B cell (primary cell): ENCODE measurements around the gene ITGB8. TPM values are rescaled to one million over a fixed set of nuclear protein-coding genes. Genes with fewer than 3 reads are reported as not detected.

ENCODE experiments used
- ATAC-seq: fragments of 200-7000 bp; cut with Tn5 transposase; one replicate; pipeline ENCODE4 v1.10.0; 2021; ENCODE audit warnings: low read depth, mild to moderate bottlenecking, moderate number of reproducible peaks, moderate library complexity
- CTCF ChIA-PET: fragments of 350-600 bp; sonication (Branson Sonifier 250); formaldehyde crosslinking; loops from one replicate; lab custom pipeline; 2021; ENCODE audit warnings: antibody characterized with exemption, inconsistent platforms; lab: Charles Lee
- POLR2A ChIA-PET: fragments of 350-600 bp; sonication (Branson Sonifier 250); formaldehyde crosslinking; loops from one replicate; lab custom pipeline; 2021; ENCODE audit warnings: antibody characterized with exemption; lab: Charles Lee
- DNase-seq: peaks from one replicate; pipeline ENCODE4 v3.0.0; 2013
- H2AFZ ChIP-seq: 2 replicates; pipeline ENCODE4 v1.6.1; 2012; ENCODE audit warnings: mild to moderate bottlenecking, low read depth, low read length; ENCODE audit not compliant: insufficient read depth, poor library complexity, severe bottlenecking
- H3K27ac ChIP-seq, 2 donors: 1 replicate in 1 of 2; 2 replicates in 1 of 2; pipeline ENCODE4 v1.5.1; 2012 to 2013; ENCODE audit warnings: low read length in 2 of 2, mild to moderate bottlenecking in 2 of 2, moderate library complexity in 1 of 2
- H3K27me3 ChIP-seq, 4 experiments: fragments of 200-600 bp in 1 of 4; sonication (generic) in 1 of 4; replicated peaks in 1 of 4; 1 replicate in 2 of 4; 2 replicates in 2 of 4; pipeline versions ENCODE4 v1.6.1 to v1.7.0; 2013 to 2016; ENCODE audit warnings: low read length in 3 of 4, mild to moderate bottlenecking in 2 of 4, mixed read lengths in 1 of 4, moderate library complexity in 1 of 4; ENCODE audit not compliant: insufficient read depth in 4 of 4, control insufficient read depth in 3 of 4; ENCODE audit errors: control extremely low read depth in 1 of 4
- H3K36me3 ChIP-seq, 2 experiments: replicated peaks in 1 of 2; 1 replicate in 1 of 2; 2 replicates in 1 of 2; pipeline versions ENCODE4 v1.6.1 to v1.7.1; 2013; ENCODE audit warnings: low read length in 1 of 2; ENCODE audit not compliant: insufficient read depth in 2 of 2, control insufficient read depth in 1 of 2; ENCODE audit errors: control extremely low read depth in 1 of 2, extremely low read depth in 1 of 2
- H3K4me1 ChIP-seq, 2 donors: fragments of 200-600 bp in 1 of 2; sonication (generic) in 1 of 2; 1 replicate in 1 of 2; 2 replicates in 1 of 2; pipeline versions ENCODE4 v1.5.1 to v1.6.1; 2013 to 2017; ENCODE audit warnings: low read length in 2 of 2; ENCODE audit not compliant: control insufficient read depth in 2 of 2, insufficient read depth in 2 of 2
- H3K4me2 ChIP-seq: replicated peaks from 2 replicates; pipeline ENCODE3; 2012; ENCODE audit warnings: mild to moderate bottlenecking, low read depth, low read length; ENCODE audit not compliant: poor library complexity, severe bottlenecking
- H3K4me3 ChIP-seq, 5 experiments: fragments of 200-600 bp in 1 of 5; sonication (generic) in 1 of 5; 1 replicate in 3 of 5; 2 replicates in 2 of 5; pipeline versions ENCODE4 v1.5.1 to v1.7.0; 2011 to 2016; ENCODE audit warnings: low read length in 4 of 5, mild to moderate bottlenecking in 4 of 5, low read depth in 2 of 5, control low read depth in 1 of 5, moderate library complexity in 1 of 5; ENCODE audit not compliant: insufficient read depth in 1 of 5; ENCODE audit errors: control extremely low read depth in 1 of 5, extremely low read depth in 1 of 5
- H3K79me2 ChIP-seq: fragments of 200-600 bp; sonication (generic); one replicate; pipeline ENCODE4 v1.6.0; 2016; ENCODE audit warnings: low read length; ENCODE audit not compliant: control insufficient read depth, insufficient read depth
- H3K9ac ChIP-seq: fragments of 200-600 bp; sonication (generic); 2 replicates; pipeline ENCODE4 v1.6.1; 2017; ENCODE audit warnings: mild to moderate bottlenecking, low read length, moderate library complexity
- H3K9me3 ChIP-seq, 3 donors: one replicate each; pipeline versions ENCODE4 v1.6.1 to v1.7.1; 2013; ENCODE audit warnings: low read length in 2 of 3; ENCODE audit not compliant: control insufficient read depth in 2 of 3, insufficient read depth in 1 of 3; ENCODE audit errors: control extremely low read depth in 1 of 3
- H4K20me1 ChIP-seq: 2 replicates; pipeline ENCODE4 v1.6.0; 2012; ENCODE audit warnings: mild to moderate bottlenecking, low read length; ENCODE audit not compliant: insufficient read depth, control insufficient read depth, poor library complexity, severe bottlenecking
- H3K27ac Mint-ChIP-seq: one replicate; pipeline ENCODE4 v1.8.0; 2021; ENCODE audit warnings: mixed read lengths
- H3K27me3 Mint-ChIP-seq: one replicate; pipeline ENCODE4 v1.8.0; 2021; ENCODE audit warnings: mixed read lengths
- H3K4me1 Mint-ChIP-seq: one replicate; pipeline ENCODE4 v1.8.0; 2021; ENCODE audit warnings: mixed read lengths
- H3K4me3 Mint-ChIP-seq: one replicate; pipeline ENCODE4 v1.8.0; 2021; ENCODE audit warnings: mixed read lengths
- H3K9me3 Mint-ChIP-seq: one replicate; pipeline ENCODE4 v1.8.0; 2022; ENCODE audit warnings: mixed read lengths; ENCODE audit not compliant: insufficient read depth
- CTCF ChIP-seq: fragments of 200-600 bp; IDR thresholded peaks from one replicate; pipeline ENCODE4 v1.8.0; 2022; ENCODE audit warnings: antibody characterized with exemption, mild to moderate bottlenecking
- EZH2 ChIP-seq: IDR thresholded peaks from 2 replicates; pipeline ENCODE4 v1.6.1; 2012; ENCODE audit warnings: borderline replicate concordance, low read depth, mild to moderate bottlenecking, moderate library complexity, low read length; ENCODE audit not compliant: insufficient read depth, poor library complexity, severe bottlenecking
- WGBS: methylation state at CpG from one replicate; pipeline ENCODE4 v1.1.5; 2013; ENCODE audit warnings: missing lambda C conversion rate; ENCODE audit not compliant: insufficient coverage; 5-methylcytosine and 5-hydroxymethylcytosine counted together
- intact Hi-C: fragments of 100-400 bp; cut with micrococcal nuclease; formaldehyde crosslinking; loops from one replicate; pipeline ENCODE4 v1.10.0; 2022
- polyA plus RNA-seq: library from polyadenylated mRNA; depleted of rRNA; stranded (reverse); fragments of >200 nt; gene quantifications from 2 replicates; pipeline ENCODE4 v1.2.3, GENCODE V29; 2012
- total RNA-seq, 2 donors: library from RNA; stranded (reverse); fragments of 120-200 nt in 1 of 2; gene quantifications; 1 replicate in 1 of 2; 2 replicates in 1 of 2; pipeline versions ENCODE4 v1.2.3 to v1.2.4, GENCODE V29; 2013 to 2022

ITGB8 gene
- total and polyA plus RNA-seq, 2 donors (not counting 1 experiment from before 2014, with no cell fraction given), result 0.01 to 0.30 TPM

- H3K27me3 Mint-ChIP-seq, result no peaks in the 10 kb centered on the region
- H3K9me3 Mint-ChIP-seq, result no peaks in the 10 kb centered on the region
- Histone ChIP-seq H3K27ac (no peak overlapping the region), H3K27me3 (no peaks in the 10 kb centered on the region), H3K9ac (no peak overlapping the region), H3K4me2 (no peak overlapping the region), H3K79me2 (no peaks in the 10 kb centered on the region), H3K4me1 (no peaks in the 10 kb centered on the region), H3K4me3 (no peak overlapping the region), H3K36me3 (no peaks in the 10 kb centered on the region), H2AFZ (no peak overlapping the region), H4K20me1 (no peaks in the 10 kb centered on the region), H3K9me3 (no peaks in the 10 kb centered on the region)
- intact Hi-C loops, result no loop called here
- H3K4me1 Mint-ChIP-seq, result no peaks in the 10 kb centered on the region
- DNase-seq, result no peak
- ATAC-seq, result no peak
- no peak for TF ChIP-seq EZH2
- no peak for TF ChIP-seq CTCF
- H3K4me3 Mint-ChIP-seq, result no peak overlapping the region
- ChIA-PET POLR2A (no interaction called here), CTCF (no interaction called here)
- WGBS, result 79% methylated on average over 2 of the region's 2 CpGs
- H3K27ac Mint-ChIP-seq, result no peak overlapping the region
Observed at GRCh38 chr7:20393021-20393610, 62.4 kb downstream of the ITGB8 start.

GRCh38 chr7:20393616-20394015, 62.9 kb downstream of the ITGB8 start:
- Histone ChIP-seq H4K20me1 (no peaks in the 10 kb centered on the region), H3K4me3 (no peak overlapping the region), H2AFZ (no peak overlapping the region), H3K4me2 (no peak overlapping the region), H3K9ac (no peak overlapping the region), H3K27ac (no peak overlapping the region), H3K79me2 (no peaks in the 10 kb centered on the region), H3K36me3 (no peaks in the 10 kb centered on the region), H3K27me3 (no peaks in the 10 kb centered on the region), H3K9me3 (no peaks in the 10 kb centered on the region), H3K4me1 (no peaks in the 10 kb centered on the region)
- intact Hi-C loops, result no loop called here
- no peaks in the 10 kb centered on the region for H3K9me3 Mint-ChIP-seq
- H3K4me1 Mint-ChIP-seq, result no peaks in the 10 kb centered on the region
- H3K27me3 Mint-ChIP-seq, result no peaks in the 10 kb centered on the region
- POLR2A ChIA-PET, result no interaction called here
- DNase-seq (no peak), ATAC-seq (no peak)
- TF ChIP-seq EZH2, result no peak
- no peak for TF ChIP-seq CTCF
- 100% methylated on average over 1 of the region's 2 CpGs for WGBS
- no peak overlapping the region for H3K4me3 Mint-ChIP-seq
- CTCF ChIA-PET, result no interaction called here
- H3K27ac Mint-ChIP-seq, result no peak overlapping the region
